ENCODE data around the gene MB21D2.
"Not testable (repeated sequence)": the region's sequence is repeated elsewhere in the genome, so short reads cannot be mapped to it uniquely, and the experiment has no call there.

The MB21D2 gene

DNA sequence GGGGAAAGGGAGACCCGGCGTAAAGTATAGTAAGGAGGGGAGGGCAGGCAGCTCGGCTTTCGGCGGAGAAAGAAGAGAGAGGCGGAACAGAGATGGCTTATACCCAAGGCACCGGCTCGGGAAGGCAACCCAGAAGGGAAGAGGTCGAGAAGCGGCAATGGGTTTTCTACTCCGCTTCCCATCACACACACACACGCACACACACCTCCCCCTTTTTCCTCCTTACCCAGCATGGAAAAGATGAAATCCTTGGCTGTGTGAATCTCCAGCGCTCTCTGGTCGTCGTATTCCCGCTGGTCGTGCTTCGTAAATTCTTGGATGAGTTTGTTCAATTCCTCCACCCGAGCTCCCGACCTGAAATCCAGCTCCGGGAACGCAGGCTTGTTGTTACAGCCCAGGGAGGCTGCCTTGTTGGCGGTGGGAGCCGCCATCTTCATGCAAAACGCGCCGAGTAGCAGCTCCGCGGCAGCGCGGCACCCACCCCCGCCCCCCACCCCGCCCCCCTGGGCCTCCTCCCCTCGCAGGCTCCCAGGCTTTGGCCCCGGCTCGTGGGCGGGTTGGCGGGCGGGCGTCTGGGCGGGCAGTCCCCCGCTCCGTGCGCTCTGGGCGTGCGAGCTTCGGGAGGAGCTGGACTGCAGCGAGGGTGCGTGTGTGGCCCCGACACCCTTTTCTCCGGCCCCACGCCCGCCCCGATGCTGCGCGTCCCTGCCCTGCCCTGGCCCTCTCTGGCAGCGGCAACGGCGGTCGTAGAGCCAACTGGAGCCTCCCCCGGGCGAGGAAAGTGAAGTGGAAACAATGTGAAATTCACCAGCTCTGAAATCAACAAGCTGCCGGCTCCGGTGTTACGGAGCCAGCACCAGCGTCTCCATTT is at the start of gene MB21D2:
TSS of gene MB21D2 (minus strand) at position 453 of the 871 bp plus-strand sequence. CDS start at position 437, 16 bp downstream.
- in situ Hi-C loops (cut with MboI; ENCODE audit: low sequenced_read_pairs) = no loop called here

DNA sequence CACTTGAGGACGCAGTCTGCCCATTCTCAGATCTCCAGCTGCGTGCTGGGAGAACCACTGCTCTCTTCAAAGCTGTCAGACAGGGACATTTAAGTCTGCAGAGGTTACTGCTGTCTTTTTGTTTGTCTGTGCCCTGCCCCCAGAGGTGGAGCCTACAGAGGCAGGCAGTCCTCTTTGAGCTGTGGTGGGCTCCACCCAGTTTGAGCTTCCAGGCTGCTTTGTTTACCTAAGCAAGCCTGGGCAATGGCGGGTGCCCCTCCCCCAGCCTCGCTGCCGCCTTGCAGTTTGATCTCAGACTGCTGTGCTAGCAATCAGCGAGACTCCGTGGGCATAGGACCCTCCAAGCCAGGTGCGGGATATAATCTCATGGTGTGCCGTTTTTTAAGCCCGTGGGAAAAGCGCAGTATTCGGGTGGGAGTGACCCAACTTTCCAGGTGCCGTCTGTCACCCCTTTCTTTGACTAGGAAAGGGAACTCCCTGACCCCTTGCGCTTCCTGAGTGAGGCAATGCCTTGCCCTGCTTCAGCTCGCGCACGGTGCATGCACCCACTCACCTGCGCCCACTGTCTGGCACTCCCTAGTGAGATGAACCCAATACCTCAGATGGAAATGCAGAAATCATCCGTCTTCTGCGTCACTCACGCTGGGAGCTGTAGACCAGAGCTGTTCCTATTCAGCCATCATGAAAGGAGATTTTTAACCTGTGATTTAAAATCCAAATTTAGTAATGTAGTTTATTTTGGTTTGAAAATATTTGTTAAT is 47.5 kb upstream of the MB21D2 start:
- in situ Hi-C loops (cut with MboI; ENCODE audit: low sequenced_read_pairs) = not testable (repeated sequence)

- in situ Hi-C loops (cut with MboI; ENCODE audit: low sequenced_read_pairs) = no loop called here
These were observed 42.1 kb upstream of the MB21D2 start for GRCh38 chr3:192959773-192960172.

DNA sequence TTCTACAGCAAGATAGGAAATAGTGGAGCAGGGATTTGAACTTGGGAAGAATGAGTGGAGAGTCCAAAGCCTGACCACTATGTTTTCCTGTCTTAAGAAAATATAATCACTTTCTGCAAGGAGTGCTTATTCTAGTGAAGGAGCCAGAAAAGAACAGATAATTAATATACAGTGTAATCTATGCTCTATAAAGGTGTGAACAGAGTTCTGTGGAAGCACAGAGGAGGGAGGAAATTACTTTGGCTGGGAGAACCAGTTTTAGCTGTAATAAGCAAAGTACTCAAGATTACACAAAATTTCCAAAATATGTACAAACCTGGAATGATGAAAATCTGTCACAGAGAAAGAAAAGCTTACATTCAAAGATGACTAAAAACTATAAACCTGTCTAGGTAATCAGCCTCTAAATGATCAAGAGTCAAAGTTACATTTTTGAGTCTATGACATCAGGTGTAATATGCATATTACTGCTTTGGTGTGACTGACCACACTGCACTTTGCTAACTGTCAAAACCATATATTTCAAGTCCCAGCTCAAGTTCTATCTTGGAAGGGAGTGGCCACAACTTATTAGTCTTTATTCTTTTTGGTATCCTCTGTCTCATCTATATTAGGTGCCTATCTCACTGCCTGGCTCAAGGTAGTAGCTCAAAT is 40.7 kb upstream of the MB21D2 start:
- in situ Hi-C loops (cut with MboI; ENCODE audit: low sequenced_read_pairs) = no loop called here

GRCh38 chr3:192957441-192958021 is 39.9 kb upstream of the MB21D2 start:
- in situ Hi-C loops (cut with MboI; ENCODE audit: low sequenced_read_pairs) = no loop called here

- in situ Hi-C loops (cut with MboI; ENCODE audit: low sequenced_read_pairs) = no loop called here
These were observed 36.3 kb upstream of the MB21D2 start for GRCh38 chr3:192953926-192954325.

GRCh38 chr3:192947421-192947820 is 29.8 kb upstream of the MB21D2 start:
- in situ Hi-C loops (cut with MboI; ENCODE audit: low sequenced_read_pairs) = no loop called here

GRCh38 chr3:192943393-192943792 is 25.7 kb upstream of the MB21D2 start:
- in situ Hi-C loops (cut with MboI; ENCODE audit: low sequenced_read_pairs) = no loop called here

DNA sequence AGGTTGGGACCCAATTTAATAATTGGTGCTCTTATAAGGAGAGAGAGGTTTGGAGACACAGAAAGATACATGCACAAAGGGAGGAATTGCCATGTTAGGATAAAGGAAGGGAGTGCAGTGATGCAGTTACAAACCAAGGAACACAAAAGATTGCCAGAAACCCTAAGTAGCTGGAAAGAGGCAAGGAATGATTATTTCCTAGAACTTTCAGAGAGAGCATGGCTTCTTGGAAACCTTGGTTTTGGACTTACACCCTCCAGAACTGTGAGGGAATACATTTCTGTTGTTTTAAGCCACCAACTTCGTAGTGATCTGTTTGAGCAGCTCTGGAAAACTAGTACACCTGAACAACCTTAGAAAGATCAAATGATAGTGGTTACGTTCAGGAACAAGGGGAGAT is 25.0 kb upstream of the MB21D2 start:
- in situ Hi-C loops (cut with MboI; ENCODE audit: low sequenced_read_pairs) = no loop called here

- in situ Hi-C loops (cut with MboI; ENCODE audit: low sequenced_read_pairs) = no loop called here
These were observed 22.5 kb upstream of the MB21D2 start for GRCh38 chr3:192940129-192940528.

- in situ Hi-C loops (cut with MboI; ENCODE audit: low sequenced_read_pairs) = no loop called here
These were observed 17.8 kb upstream of the MB21D2 start for GRCh38 chr3:192935441-192935840.

DNA sequence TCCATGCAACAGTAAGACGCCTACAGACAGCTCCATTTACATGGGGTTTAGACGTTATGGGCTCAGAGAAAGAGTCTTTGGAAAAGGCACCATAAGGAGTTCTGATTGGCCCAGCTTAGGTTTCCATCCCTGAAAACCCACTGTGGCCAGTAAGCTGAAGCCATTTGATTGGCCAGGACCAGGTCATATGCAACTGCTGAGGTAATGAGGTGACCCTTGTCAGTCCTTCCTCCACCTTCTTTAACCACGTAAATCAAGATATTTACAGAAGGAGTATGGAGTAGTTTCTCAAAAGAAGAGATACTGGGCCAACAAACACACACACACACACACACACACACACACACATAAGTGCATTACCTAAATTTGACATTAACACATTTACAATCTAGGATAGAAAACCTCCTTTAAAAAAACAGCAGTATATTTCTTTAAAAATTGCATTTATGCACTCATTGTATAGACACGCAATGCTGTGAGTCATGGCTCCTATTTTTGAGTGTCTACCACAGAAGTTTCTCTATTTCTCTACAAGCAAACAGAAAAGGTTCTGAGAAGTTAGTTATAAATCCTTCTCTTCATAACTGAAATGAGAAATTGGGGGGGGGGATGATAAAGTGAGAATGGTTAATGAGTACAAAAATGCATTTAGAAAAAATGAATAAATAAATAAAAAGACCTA is 16.3 kb upstream of the MB21D2 start:
- in situ Hi-C loops (cut with MboI; ENCODE audit: low sequenced_read_pairs) = no loop called here

- in situ Hi-C loops (cut with MboI; ENCODE audit: low sequenced_read_pairs) = no loop called here
These were observed 15.6 kb upstream of the MB21D2 start for GRCh38 chr3:192933259-192933658.

DNA sequence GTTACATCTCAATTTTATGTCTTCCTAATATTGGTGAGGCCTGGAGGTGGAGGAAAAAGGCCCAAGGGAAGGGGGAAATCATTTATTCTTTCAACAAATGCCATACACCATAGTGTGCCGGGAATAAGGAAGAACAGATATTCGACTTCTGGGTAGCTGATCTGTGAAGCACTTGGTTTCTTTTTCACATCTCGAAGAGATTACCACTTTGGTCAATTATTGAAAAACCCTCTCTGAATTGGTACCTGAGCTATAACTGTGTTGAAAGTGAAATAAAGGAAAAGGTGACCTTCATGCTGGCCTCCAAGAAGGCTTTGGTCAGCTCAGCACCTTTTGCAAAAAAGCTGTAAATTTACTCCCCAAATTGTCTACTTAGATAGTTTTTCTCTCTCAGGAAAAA is 14.2 kb upstream of the MB21D2 start:
- in situ Hi-C loops (cut with MboI; ENCODE audit: low sequenced_read_pairs) = no loop called here

GRCh38 chr3:192930577-192930976 is 12.9 kb upstream of the MB21D2 start:
- in situ Hi-C loops (cut with MboI; ENCODE audit: low sequenced_read_pairs) = no loop called here

DNA sequence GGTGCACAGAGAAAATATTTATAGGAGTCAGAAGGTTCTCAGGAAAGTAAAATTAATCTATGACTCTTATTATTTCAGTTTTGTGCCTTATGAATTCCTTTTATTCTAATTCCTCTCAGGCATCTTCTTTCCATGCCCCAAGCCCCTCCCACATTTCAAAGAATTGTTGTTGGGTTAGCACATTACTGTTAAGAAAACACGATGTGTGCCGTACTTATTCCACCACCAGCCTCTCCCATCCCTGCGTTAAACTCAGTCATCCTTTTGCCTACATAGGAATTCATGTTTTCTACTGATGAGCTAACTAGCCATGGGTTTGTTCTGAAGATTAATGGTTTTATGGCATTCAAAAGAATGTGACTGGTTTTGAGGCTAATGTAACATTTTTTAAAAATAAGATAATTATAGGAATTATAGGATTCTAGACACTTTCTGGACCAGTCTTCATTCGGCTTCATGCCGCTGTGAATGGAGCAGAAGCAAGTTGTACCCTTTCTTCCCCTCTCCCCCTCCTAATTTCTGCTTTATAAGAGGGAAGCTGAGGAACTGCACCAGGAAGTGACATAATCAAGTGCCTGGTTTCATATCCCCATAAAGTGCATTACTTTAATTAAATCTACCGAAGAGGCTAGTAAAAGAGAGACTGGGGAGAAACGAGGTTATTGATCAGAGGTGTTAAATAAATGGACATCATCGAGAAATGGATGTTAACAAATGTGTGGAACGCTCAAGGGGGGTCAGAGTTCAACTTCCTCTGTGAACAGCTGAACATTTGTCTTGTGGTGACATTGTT is 12.3 kb upstream of the MB21D2 start:
- in situ Hi-C loops (cut with MboI; ENCODE audit: low sequenced_read_pairs) = no loop called here

DNA sequence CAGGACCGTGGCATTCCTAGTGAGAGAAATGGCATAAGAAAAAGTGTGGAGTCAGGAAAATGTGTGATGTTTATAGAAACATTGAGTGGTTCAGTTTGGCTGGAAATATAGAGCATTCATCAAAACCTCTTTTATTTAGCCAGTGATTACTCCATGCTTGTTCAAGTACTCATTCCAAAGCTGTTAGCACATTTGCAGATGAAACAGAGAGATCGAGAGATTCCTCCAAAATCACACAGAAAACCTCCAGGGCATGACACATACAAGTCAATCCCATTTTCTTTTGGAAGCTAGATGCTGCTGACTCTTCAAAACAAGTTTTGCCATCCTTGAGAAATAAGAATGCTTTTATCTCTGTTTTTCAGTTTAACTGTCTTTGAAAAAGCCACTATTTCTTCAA is 11.5 kb upstream of the MB21D2 start:
- in situ Hi-C loops (cut with MboI; ENCODE audit: low sequenced_read_pairs) = no loop called here

DNA sequence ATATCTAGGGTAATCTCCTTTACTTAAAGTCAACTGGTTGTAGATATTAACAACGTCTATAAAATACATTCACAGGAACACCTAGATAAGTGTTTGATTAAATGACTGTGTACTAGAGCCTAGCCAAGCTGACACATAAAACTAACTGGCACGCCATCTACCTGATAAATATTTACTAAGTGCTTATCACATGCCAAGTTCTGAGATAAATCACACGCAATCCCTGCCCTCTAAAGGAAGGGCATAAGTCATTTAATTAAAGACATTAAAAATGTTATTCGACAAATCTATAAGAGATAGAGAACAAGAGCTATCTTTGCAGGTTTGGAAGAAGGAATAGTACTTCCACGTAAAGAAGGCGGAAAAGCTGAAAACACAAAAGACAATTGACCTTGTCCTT is 11.1 kb upstream of the MB21D2 start:
- in situ Hi-C loops (cut with MboI; ENCODE audit: low sequenced_read_pairs) = no loop called here

DNA sequence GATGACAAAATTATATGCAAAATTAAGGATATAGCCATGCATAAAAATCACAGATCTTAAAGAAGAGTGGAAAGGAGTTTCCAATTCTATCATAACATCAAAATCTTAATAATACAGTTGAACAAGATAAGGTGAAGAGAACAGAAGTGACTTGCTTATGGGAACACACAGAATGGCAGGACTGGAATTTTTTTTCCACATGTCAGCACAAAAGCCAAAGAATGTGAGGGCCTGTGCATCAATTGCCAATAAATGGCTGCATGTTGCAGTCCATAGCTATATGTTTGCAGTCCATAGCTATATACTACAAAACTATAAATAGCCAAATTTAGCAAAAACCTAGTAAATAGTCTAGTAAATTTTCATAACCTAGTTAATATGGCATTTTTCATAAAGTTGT is 10.4 kb upstream of the MB21D2 start:
- in situ Hi-C loops (cut with MboI; ENCODE audit: low sequenced_read_pairs) = no loop called here

DNA sequence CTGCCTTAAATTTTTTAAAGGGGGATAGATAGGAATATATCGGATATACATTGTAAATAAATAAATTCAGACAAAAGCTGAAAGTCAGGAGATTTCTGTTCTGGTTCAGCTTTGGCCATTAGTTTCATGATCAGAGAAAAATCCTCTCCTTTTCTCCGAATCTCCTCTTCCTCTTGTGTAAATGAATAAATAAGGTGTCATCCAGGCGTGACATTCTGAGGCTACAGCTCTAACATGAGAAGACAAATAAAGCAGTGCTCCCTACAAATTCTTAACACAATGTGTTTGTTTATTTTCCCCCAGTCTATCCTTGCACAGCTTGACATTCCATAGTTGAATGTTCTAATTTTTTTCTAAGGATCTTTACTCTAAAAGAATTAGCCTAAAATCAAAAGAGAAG is 9.4 kb upstream of the MB21D2 start:
- in situ Hi-C loops (cut with MboI; ENCODE audit: low sequenced_read_pairs) = no loop called here

Data from HL-60/S4 (cell line).